GM18511 (cell line): ENCODE measurements around the gene NNMT.

ENCODE experiments used
- ATAC-seq: cut with Tn5 transposase; IDR thresholded peaks from one replicate; pipeline ENCODE4 v1.9.1; 2021; ENCODE audit warnings: mild to moderate bottlenecking, moderate library complexity; ENCODE audit not compliant: unreplicated experiment

Gene NNMT

GRCh38 chr11:114343020-114343419 is 46.8 kb downstream of the NNMT start:
- no peak for ATAC-seq

GRCh38 chr11:114343493-114343892 is 47.3 kb downstream of the NNMT start:
- ATAC-seq, result no peak

GRCh38 chr11:114344494-114344893 is 48.3 kb downstream of the NNMT start:
- no peak for ATAC-seq

- ATAC-seq, result no peak
Measured at GRCh38 chr11:114345575-114346222, 49.5 kb downstream of the NNMT start.

- no peak for ATAC-seq
Measured at GRCh38 chr11:114346709-114347141, 50.5 kb downstream of the NNMT start.

GRCh38 chr11:114348200-114349191 is 52.3 kb downstream of the NNMT start:
- ATAC-seq, result no peak

- no peak for ATAC-seq
Measured at GRCh38 chr11:114350022-114350421, 53.8 kb downstream of the NNMT start.

GRCh38 chr11:114353443-114353842 is 57.2 kb downstream of the NNMT start:
- no peak for ATAC-seq

GRCh38 chr11:114354076-114354475 is 57.9 kb downstream of the NNMT start:
- no peak for ATAC-seq

- ATAC-seq, result no peak
Measured at GRCh38 chr11:114358716-114359115, 62.5 kb downstream of the NNMT start.

GRCh38 chr11:114359342-114359741 is 63.1 kb downstream of the NNMT start:
- no peak for ATAC-seq

- ATAC-seq, result no peak
Measured at GRCh38 chr11:114362326-114362725, 66.1 kb downstream of the NNMT start.

- no peak for ATAC-seq
Measured at GRCh38 chr11:114362958-114363357, 66.8 kb downstream of the NNMT start.
